Measurements from ENCODE around the gene RPTOR.

Gene RPTOR

DNA sequence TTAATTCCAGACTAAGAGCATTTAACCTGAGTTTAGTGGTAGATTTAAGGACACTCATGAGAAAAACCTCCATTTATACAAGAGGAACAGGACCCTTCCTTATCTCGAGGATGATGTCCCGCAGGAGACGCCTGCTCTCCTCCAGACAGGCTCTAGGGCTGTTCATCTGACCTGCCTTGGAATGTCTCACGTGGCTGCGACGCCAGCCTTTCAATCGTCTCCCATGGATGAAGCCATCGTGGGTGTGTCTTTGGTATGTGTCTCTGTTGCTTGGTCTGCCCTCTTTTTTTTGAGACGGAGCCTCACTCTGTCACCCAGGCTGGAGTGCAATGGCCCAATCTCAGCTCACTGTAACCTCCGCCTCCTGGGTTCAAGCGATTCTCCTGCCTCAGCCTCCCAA lies 463.5 kb downstream of the RPTOR start:
- DNase-seq (ENCODE audit: insufficient read length, low spot score), result no peak
- FAIRE-seq, result no peak

DNA sequence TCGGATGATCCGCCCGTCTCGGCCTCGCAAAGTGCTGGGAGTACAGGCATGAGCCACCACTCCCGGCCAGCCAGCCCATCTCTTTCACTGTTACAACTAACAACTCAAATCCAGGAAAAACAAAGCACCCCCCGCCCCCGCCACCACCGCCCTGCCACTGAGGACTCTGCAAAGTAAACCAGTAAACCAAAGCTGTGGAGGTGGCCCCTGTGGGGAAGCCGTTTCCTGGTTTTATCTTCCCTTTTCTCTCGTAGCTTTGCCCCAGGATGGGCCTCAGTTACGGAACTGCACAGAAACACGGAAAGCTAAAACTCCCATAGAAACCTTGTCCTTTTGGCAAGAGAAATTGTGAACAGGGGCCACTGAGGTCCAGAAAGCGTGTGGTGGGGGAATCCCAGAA lies 464.5 kb downstream of the RPTOR start:
- TF ChIP-seq PAX5 (IDR thresholded peaks at IDR 0.05; ENCODE audit: insufficient read depth, low read length, severe bottlenecking) (no peak), POLR2AphosphoS5 (IDR thresholded peaks at IDR 0.05; ENCODE audit: low read depth, low read length) (no peak), SPI1 (IDR thresholded peaks at IDR 0.05; ENCODE audit: low read depth, low read length) (no peak)
- DNase-seq (ENCODE audit: insufficient read length, low spot score), result peak; percentile 1
- no peak for FAIRE-seq

More for the DNA sequence above, 463.5 kb downstream of the RPTOR start:
- TF ChIP-seq POU2F2 (IDR thresholded peaks at IDR 0.05; ENCODE audit: low read depth, low read length), result no peak
- TF ChIP-seq POLR2AphosphoS5 (IDR thresholded peaks at IDR 0.05; ENCODE audit: low read depth, low read length), result no peak
- no peak for TF ChIP-seq POLR2A (IDR thresholded peaks at IDR 0.05; ENCODE audit: low read depth, low read length)
- TF ChIP-seq SPI1 (IDR thresholded peaks at IDR 0.05; ENCODE audit: low read depth, low read length), result no peak
- no peak for TF ChIP-seq PAX5 (IDR thresholded peaks at IDR 0.05; ENCODE audit: insufficient read depth, low read length, severe bottlenecking)
- TF ChIP-seq TAF1 (IDR thresholded peaks at IDR 0.05; ENCODE audit: low read depth, low read length), result no peak

DNA sequence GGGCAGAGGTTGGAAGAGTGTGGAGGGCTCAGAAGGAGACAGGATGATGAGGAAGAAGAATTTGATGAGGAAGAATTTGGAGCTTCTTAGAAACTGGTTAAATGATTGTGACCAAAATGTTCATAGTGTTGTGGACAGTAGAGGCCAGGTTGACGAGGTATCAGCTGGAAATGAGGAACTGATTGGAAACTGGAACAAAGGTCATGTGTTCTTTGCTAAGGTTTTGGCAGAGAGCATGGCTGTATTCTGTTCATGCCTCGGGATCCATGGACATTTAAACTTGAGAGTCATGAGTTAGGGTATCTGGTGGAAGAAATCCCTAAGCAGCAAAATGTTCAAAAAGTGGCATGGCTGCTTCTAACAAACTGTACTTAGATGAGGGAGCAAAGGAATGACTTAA lies 466.3 kb downstream of the RPTOR start:
- DNase-seq (ENCODE audit: insufficient read length, low spot score), result no peak
- no peak for TF ChIP-seq POLR2AphosphoS5 (IDR thresholded peaks at IDR 0.05; ENCODE audit: low read depth, low read length)
- no peak for TF ChIP-seq PAX5 (IDR thresholded peaks at IDR 0.05; ENCODE audit: insufficient read depth, low read length, severe bottlenecking)
- TF ChIP-seq TAF1 (IDR thresholded peaks at IDR 0.05; ENCODE audit: low read depth, low read length), result no peak
- TF ChIP-seq SPI1 (IDR thresholded peaks at IDR 0.05; ENCODE audit: low read depth, low read length), result no peak
- FAIRE-seq, result no peak

DNA sequence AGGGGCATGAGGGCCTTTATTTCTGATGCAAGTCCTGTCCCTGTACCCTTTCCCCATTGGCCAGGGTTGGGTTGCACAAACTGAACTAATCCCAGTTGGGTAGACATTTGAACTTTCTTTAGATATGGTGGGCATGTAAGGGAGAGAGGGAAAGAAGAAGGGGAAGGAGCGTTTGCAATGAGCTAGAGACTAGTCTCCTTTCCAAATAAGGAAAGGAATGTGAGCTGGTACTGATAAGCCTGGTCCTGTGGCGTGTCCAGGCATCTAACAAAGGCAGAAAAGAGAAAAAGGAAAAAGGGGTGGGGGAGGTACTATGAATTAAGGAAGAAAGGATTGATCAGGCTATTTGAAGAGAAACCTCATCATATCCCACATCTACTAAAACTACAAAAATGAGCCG lies 467.3 kb downstream of the RPTOR start:
- no peak for TF ChIP-seq TAF1 (IDR thresholded peaks at IDR 0.05; ENCODE audit: low read depth, low read length)
- no peak for TF ChIP-seq POLR2A (IDR thresholded peaks at IDR 0.05; ENCODE audit: low read depth, low read length)
- no peak for TF ChIP-seq POU2F2 (IDR thresholded peaks at IDR 0.05; ENCODE audit: low read depth, low read length)
- no peak for TF ChIP-seq SPI1 (IDR thresholded peaks at IDR 0.05; ENCODE audit: low read depth, low read length)
- TF ChIP-seq POLR2AphosphoS5 (IDR thresholded peaks at IDR 0.05; ENCODE audit: low read depth, low read length), result no peak
- no peak for TF ChIP-seq PAX5 (IDR thresholded peaks at IDR 0.05; ENCODE audit: insufficient read depth, low read length, severe bottlenecking)
- no peak for FAIRE-seq
- DNase-seq (ENCODE audit: insufficient read length, low spot score), result no peak

DNA sequence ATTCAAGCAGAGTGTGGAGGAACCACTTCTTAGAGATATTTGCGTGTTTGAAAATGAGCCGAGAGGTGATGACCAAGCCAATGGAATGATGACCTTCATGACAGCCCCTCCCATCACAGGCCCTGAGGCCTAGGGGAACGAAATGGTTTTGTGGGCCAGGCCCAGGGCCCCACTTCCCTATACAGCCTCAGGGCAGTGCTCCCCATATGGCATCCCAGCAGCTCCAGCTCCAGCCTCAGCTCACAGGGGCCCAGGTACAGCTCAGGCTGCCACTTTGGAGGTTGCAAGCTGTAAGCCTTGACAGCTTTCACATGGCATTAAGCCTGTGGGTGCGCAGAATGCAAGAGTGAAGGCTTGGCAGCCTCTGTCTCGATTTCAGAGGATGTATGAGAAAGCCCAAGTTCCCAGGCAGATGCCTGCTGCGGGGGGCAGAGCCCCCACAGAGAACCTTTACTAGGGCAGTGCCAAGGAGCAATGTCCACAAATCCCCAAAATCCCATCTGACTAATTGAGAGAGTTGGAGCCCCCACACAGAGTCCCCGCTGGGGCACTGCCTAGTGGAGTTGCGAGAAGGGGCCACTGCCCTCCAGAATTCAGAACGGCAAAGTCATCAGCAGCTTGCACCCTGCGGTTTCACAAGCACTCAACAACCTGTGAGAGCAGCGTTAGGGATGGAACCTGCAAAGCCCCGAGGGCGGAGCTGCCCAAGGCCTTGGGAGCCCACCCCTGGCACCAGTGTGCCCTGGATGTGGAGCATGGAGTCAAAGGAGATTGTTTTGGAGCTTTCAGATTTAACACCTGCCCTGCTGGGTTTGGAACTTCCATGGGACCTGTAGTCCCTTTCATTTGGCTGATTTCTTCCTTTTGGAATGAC lies 468.2 kb downstream of the RPTOR start:
- no peak for DNase-seq (ENCODE audit: insufficient read length, low spot score)
- TF ChIP-seq POLR2AphosphoS5 (IDR thresholded peaks at IDR 0.05; ENCODE audit: low read depth, low read length), result no peak
- no peak for TF ChIP-seq PAX5 (IDR thresholded peaks at IDR 0.05; ENCODE audit: insufficient read depth, low read length, severe bottlenecking)
- no peak for FAIRE-seq

- DNase-seq (ENCODE audit: insufficient read length, low spot score) (no peak), FAIRE-seq (no peak)
- TF ChIP-seq PAX5 (IDR thresholded peaks at IDR 0.05; ENCODE audit: insufficient read depth, low read length, severe bottlenecking), result no peak
- TF ChIP-seq TAF1 (IDR thresholded peaks at IDR 0.05; ENCODE audit: low read depth, low read length), result no peak
- TF ChIP-seq POLR2A (IDR thresholded peaks at IDR 0.05; ENCODE audit: low read depth, low read length), result no peak
- no peak for TF ChIP-seq SPI1 (IDR thresholded peaks at IDR 0.05; ENCODE audit: low read depth, low read length)
- TF ChIP-seq POLR2AphosphoS5 (IDR thresholded peaks at IDR 0.05; ENCODE audit: low read depth, low read length), result no peak
- TF ChIP-seq POU2F2 (IDR thresholded peaks at IDR 0.05; ENCODE audit: low read depth, low read length), result no peak
Measured at GRCh38 chr17:81013642-81014041, 469.0 kb downstream of the RPTOR start.

DNA sequence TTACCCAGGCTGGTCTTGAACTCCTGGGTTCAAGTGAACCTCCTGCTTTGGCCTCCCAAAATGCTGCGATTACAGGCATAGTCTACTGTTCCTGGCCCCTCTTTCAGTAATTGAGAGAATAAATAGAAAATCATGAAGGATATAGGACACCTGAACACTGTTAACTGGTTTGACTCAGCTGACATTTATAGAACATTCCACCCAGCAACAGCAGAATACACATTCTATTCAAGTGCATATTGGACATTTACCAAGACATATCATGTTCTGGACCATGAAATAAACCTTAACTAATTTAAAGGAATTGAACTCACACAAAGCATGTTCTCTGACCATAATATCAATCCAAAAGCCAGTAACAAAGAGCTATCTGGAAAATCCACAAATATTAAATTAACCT lies 470.5 kb downstream of the RPTOR start:
- FAIRE-seq (no peak), DNase-seq (ENCODE audit: insufficient read length, low spot score) (no peak)
- no peak for TF ChIP-seq POLR2A (IDR thresholded peaks at IDR 0.05; ENCODE audit: low read depth, low read length)
- no peak for TF ChIP-seq SPI1 (IDR thresholded peaks at IDR 0.05; ENCODE audit: low read depth, low read length)
- TF ChIP-seq POU2F2 (IDR thresholded peaks at IDR 0.05; ENCODE audit: low read depth, low read length), result no peak
- TF ChIP-seq POLR2AphosphoS5 (IDR thresholded peaks at IDR 0.05; ENCODE audit: low read depth, low read length), result no peak
- no peak for TF ChIP-seq TAF1 (IDR thresholded peaks at IDR 0.05; ENCODE audit: low read depth, low read length)
- no peak for TF ChIP-seq PAX5 (IDR thresholded peaks at IDR 0.05; ENCODE audit: insufficient read depth, low read length, severe bottlenecking)

All from GM12891 (cell line).